Measurements from ENCODE around the gene RAB30. TPM values are rescaled to one million over a fixed set of nuclear protein-coding genes. Genes with fewer than 3 reads are reported as not detected.
A peak's percentile ranks its signal among the peaks of the same experiment; 100 is the strongest.

The RAB30 gene
- total and polyA plus RNA-seq, 9 of the 15 experiments (the other 6 are each of a cell fraction or from before 2014, with no cell fraction given), result 0.29 to 1.3 (median 1.0) TPM

- TF ChIP-seq CREM (IDR thresholded peaks at IDR 0.05; ENCODE audit: low read depth) (no peak), PTBP1 (IDR thresholded peaks at IDR 0.05; ENCODE audit: low read depth, low read length) (no peak), SRSF1 (IDR thresholded peaks at IDR 0.05; ENCODE audit: low read depth, low read length) (no peak), PML (IDR thresholded peaks at IDR 0.05; ENCODE audit: low read length) (0 out of 2 replicates have a peak, but pooled peaks have one; percentile 37), DLX4 (CRISPR knock-in tag; IDR thresholded peaks at IDR 0.05) (no peak), REST (IDR thresholded peaks at IDR 0.05; ENCODE audit: borderline replicate concordance) (peak; percentile 18; the same call in 1 of the 2 replicates), REST (CRISPR knock-in tag; IDR thresholded peaks at IDR 0.05; ENCODE audit: low read depth) (no peak), BDP1 (IDR thresholded peaks at IDR 0.05; ENCODE audit: insufficient read depth, insufficient read length) (no peak), ZNF253 (CRISPR knock-in tag; conservative IDR thresholded peaks at IDR 0.05) (no peak), MECOM (CRISPR knock-in tag; IDR thresholded peaks at IDR 0.05) (peak; percentile 14; the same call in 1 of the 2 replicates), DNMT1 (IDR thresholded peaks at IDR 0.05) (no peak), CC2D1A (IDR thresholded peaks at IDR 0.05) (peak; percentile 28; the same call in 1 of the 2 replicates), SRSF3 (IDR thresholded peaks at IDR 0.05; ENCODE audit: insufficient read depth, low read length) (no peak), MCM3 (IDR thresholded peaks at IDR 0.05) (no peak), IFI16 (CRISPR knock-in tag; IDR thresholded peaks at IDR 0.05) (no peak), ZBTB7A (IDR thresholded peaks at IDR 0.05; ENCODE audit: borderline replicate concordance, control insufficient read depth, low read depth, low read length) (no peak), CSDE1 (IDR thresholded peaks at IDR 0.05) (no peak), GATAD2B (IDR thresholded peaks at IDR 0.05; ENCODE audit: borderline replicate concordance) (no peak), ARID3A (IDR thresholded peaks at IDR 0.05; ENCODE audit: borderline replicate concordance, low read depth, low read length) (no peak), TAF9B (IDR thresholded peaks at IDR 0.05; ENCODE audit: partially characterized antibody) (no peak), ZNF699 (CRISPR knock-in tag; IDR thresholded peaks at IDR 0.05; ENCODE audit: insufficient replicate concordance) (no peak), PHB2 (IDR thresholded peaks at IDR 0.05; ENCODE audit: low read depth) (no peak; the same call in 1 of the 2 replicates)
Observed at GRCh38 chr11:83088965-83089364, 17.3 kb upstream of the RAB30 start (continued).
